Lung (tissue), 12 donors: ENCODE results near the gene COPS4. TPM values are rescaled to one million over a fixed set of nuclear protein-coding genes. Genes with fewer than 3 reads are reported as not detected.
A peak's percentile ranks its signal among the peaks of the same experiment; 100 is the strongest.

Source experiments
- ATAC-seq: fragments of 200-7000 bp; cut with Tn5 transposase; one replicate; pipeline ENCODE4 v1.9.1; 2020; ENCODE audit warnings: moderate number of reproducible peaks; ENCODE audit not compliant: insufficient read depth, low FRiP score
- DNase-seq, 3 donors: peaks; one replicate each; pipeline ENCODE4 v3.0.0-alpha.2; 2013 to 2017
- H3K27ac ChIP-seq, 2 donors: one replicate each; pipeline ENCODE4 v1.5.1; 2013; ENCODE audit warnings: mild to moderate bottlenecking in 2 of 2, moderate library complexity in 2 of 2, control low read depth in 1 of 2, inconsistent platforms in 1 of 2, low read depth in 1 of 2, low read length in 1 of 2
- H3K27me3 ChIP-seq, 3 donors: one replicate each; pipeline ENCODE4 v1.5.1; 2013; ENCODE audit warnings: low read length in 2 of 3; ENCODE audit not compliant: control insufficient read depth in 3 of 3, insufficient read depth in 3 of 3
- H3K36me3 ChIP-seq, 4 donors: one replicate each; pipeline ENCODE4 v1.5.1; 2013; ENCODE audit warnings: low read length in 4 of 4, mild to moderate bottlenecking in 1 of 4, moderate library complexity in 1 of 4; ENCODE audit not compliant: control insufficient read depth in 4 of 4, insufficient read depth in 4 of 4
- H3K4me1 ChIP-seq, 5 donors: one replicate each; pipeline ENCODE4 v1.5.1; 2013; ENCODE audit warnings: low read length in 5 of 5, mild to moderate bottlenecking in 2 of 5, moderate library complexity in 1 of 5; ENCODE audit not compliant: control insufficient read depth in 5 of 5, insufficient read depth in 5 of 5
- H3K4me3 ChIP-seq: one replicate; pipeline ENCODE4 v1.5.1; 2013; ENCODE audit warnings: mild to moderate bottlenecking, control low read depth, moderate library complexity
- H3K9ac ChIP-seq, 2 donors: one replicate each; pipeline ENCODE4 v1.5.1; 2013; ENCODE audit warnings: low read length in 2 of 2, control low read depth in 1 of 2; ENCODE audit not compliant: insufficient read depth in 1 of 2
- H3K9me3 ChIP-seq, 4 donors: one replicate each; pipeline ENCODE4 v1.5.1; 2013; ENCODE audit warnings: low read length in 3 of 4, mild to moderate bottlenecking in 1 of 4, moderate library complexity in 1 of 4; ENCODE audit not compliant: control insufficient read depth in 4 of 4, insufficient read depth in 3 of 4
- WGBS, 2 donors: extraction: QIAGEN DNeasy Blood & Tissue Kit; methylation state at CpG; one replicate each; pipeline ENCODE4 v1.1.7; 2013; 5-methylcytosine and 5-hydroxymethylcytosine counted together
- polyA plus RNA-seq, 2 donors: library from polyadenylated mRNA; stranded (reverse); fragments of 200-250 nt; gene quantifications; one replicate each; pipeline ENCODE4 v1.2.1, GENCODE V29; 2013
- total RNA-seq, 2 donors: library from RNA; depleted of rRNA in 1 of 2; stranded (reverse); fragments of >200 nt in 1 of 2; gene quantifications; one replicate each; pipeline ENCODE4 v1.2.1, GENCODE V29; 2014 to 2021
- TF ChIP-seq, protein P1 (sequence below): IDR thresholded peaks from 2 replicates; pipeline ENCODE4 v1.5.1; 2012; ENCODE audit warnings: mild to moderate bottlenecking; ENCODE audit errors: control extremely low read depth, extremely low read depth
- donor health status: control.
- donor health status: control.
- donor health status: Bipolar disorder and iron deficiency.
- donor health status: healthy.
- donor health status: DM: yes; HTN: yes; CAD: no.

The COPS4 gene
- total and polyA plus RNA-seq, 4 donors = 15.3 to 55.3 (median 27.2) TPM

DNA sequence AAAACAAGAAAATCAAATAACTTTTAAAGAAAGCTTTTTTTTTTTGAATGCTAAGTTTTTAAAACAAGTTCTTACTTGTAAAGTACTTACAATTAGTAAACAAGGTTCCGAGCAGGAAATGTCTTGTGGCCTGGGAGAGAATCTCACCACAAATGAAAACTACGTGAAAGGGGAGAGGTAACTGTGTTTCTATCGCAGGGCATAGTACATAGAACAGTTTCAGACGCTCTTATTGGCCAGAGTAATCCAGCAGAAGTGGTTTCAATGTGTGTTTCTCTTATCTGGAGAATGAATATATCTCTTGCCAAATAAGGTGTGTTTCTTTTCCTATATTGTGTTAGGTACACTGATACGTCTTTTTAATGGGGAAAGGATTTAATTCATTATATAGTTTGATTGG lies 79.6 kb downstream of the COPS4 start, which contains the start of gene PLAC8:
Gene PLAC8 (minus strand): TSS at position 154 of the 400 bp plus-strand sequence. CDS start 6,808 bp downstream, outside the sequence.
- no peaks in the 10 kb centered on the region for H3K36me3 ChIP-seq
- ATAC-seq (no peak), DNase-seq (peak in 1 of 3 donors; percentile 16)
- peaks cover 0 to 5% (median 0%) of the 10 kb centered on the region in 5 donors for H3K4me1 ChIP-seq
- H3K27me3 ChIP-seq = no peaks in the 10 kb centered on the region
- 29 to 37% methylated on average over 5 of the region's 5 CpGs for WGBS, 2 donors
- peak within 1 kb of the TSS in 1 of 2 donors; percentile 50 for H3K27ac ChIP-seq
- peaks cover 0 to 3% (median 0%) of the 10 kb centered on the region in 4 donors for H3K9me3 ChIP-seq
- no peak within 1 kb of the TSS for H3K4me3 ChIP-seq
- TF ChIP-seq, protein P1, sequence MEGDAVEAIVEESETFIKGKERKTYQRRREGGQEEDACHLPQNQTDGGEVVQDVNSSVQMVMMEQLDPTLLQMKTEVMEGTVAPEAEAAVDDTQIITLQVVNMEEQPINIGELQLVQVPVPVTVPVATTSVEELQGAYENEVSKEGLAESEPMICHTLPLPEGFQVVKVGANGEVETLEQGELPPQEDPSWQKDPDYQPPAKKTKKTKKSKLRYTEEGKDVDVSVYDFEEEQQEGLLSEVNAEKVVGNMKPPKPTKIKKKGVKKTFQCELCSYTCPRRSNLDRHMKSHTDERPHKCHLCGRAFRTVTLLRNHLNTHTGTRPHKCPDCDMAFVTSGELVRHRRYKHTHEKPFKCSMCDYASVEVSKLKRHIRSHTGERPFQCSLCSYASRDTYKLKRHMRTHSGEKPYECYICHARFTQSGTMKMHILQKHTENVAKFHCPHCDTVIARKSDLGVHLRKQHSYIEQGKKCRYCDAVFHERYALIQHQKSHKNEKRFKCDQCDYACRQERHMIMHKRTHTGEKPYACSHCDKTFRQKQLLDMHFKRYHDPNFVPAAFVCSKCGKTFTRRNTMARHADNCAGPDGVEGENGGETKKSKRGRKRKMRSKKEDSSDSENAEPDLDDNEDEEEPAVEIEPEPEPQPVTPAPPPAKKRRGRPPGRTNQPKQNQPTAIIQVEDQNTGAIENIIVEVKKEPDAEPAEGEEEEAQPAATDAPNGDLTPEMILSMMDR = no peak
- H3K9ac ChIP-seq = no peak within 1 kb of the TSS

DNA sequence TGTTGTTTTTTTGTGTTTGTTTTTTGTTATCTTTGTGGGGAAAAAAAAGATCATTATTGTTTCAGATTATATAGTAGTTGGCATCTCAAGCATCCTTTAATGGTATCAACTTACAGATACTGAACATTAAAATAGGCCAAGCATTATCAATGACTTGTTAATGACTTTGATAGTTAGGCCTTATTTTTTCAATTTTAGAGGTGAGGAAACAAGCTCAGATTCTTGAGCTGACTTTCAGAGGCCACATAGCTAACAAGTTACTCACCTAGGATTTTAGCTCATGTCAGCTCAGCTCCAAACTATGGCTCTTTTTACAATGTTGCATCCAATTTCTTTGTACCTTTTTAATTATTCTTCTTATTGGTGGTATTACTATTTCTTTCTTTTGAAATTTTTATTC lies 80.0 kb downstream of the COPS4 start:
- TF ChIP-seq, protein P1 = no peak
- H3K9ac ChIP-seq = no peak overlapping the region
- no peaks in the 10 kb centered on the region for H3K36me3 ChIP-seq
- no peak overlapping the region for H3K27ac ChIP-seq
- H3K4me3 ChIP-seq = no peak overlapping the region
- DNase-seq (no peak), ATAC-seq (no peak)
- H3K4me1 ChIP-seq = peaks cover 0 to 5% (median 0%) of the 10 kb centered on the region in 5 donors
- no peaks in the 10 kb centered on the region for H3K27me3 ChIP-seq
- peaks cover 0 to 3% (median 0%) of the 10 kb centered on the region in 4 donors for H3K9me3 ChIP-seq

DNA sequence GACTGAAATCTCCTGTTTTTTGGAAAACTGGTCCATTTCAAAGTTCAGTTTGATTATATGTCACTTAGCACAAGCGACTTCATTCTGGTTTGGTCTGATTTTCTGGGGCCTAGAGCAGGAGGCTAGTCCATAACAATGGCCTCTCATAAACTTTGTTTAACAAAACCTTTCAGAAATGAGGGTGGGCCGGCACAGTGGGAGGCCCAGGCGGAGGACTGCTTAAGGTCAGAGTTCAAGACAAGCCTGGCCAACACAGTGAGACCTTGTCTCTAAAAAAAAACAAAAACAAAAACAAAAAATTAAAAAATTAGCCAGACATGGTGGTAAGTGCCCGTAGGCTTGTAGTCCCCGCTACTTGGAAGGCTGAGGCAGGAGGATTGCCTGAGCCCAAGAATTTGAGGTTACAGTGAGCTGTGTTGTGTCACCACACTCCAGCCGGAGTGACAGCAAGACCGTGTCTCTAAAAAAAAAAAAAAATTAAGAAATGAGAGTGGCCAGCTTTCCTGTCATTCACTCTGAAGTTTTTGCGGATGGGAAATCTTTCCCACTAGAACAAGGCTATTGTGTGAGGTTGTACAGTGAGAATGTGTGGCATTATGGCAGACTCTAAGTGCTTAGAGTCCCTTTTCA lies 80.8 kb downstream of the COPS4 start:
- 51 to 76% methylated on average over 8 of the region's 8 CpGs for WGBS, 2 donors
- Histone ChIP-seq H3K27ac (no peak overlapping the region), H3K36me3 (no peaks in the 10 kb centered on the region), H3K4me1 (peaks cover 0 to under 1% (median 0%) of the 10 kb centered on the region in 5 donors), H3K27me3 (no peaks in the 10 kb centered on the region), H3K4me3 (no peak overlapping the region), H3K9me3 (peaks cover 0 to 3% (median 0%) of the 10 kb centered on the region in 4 donors), H3K9ac (no peak overlapping the region)
- TF ChIP-seq, protein P1 = no peak
- ATAC-seq (no peak), DNase-seq (no peak)
